CD4-positive, alpha-beta T cell treated with Interleukin-10 for 1 hour (primary cell): ENCODE data around the gene CD226.
"Not testable (repeated sequence)": the region's sequence is repeated elsewhere in the genome, so short reads cannot be mapped to it uniquely, and the experiment has no call there.

Experiments
- DNase-seq: peaks from one replicate; pipeline ENCODE4 v3.0.0-alpha.2; 2020

CD226 gene

DNA sequence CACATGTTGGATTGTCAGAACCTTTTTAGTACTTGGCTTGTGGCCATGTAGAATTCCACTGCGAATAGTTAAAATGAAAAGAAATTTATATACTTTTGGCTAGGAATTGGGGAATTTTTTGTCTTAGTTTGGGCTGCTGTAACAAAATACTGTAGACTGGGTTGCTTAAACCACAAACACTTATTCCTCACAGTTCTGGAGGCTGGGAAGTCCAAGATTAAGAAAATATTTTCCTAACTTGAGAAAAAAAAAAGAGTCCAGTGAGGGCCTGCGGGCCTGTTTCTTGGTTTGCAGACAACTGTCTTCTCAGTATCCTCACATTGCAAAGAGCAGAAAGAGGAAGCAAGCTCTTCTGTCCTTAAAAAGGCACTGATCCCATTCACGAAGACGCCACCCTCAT, 81.9 kb downstream of the CD226 start:
- no peak for DNase-seq

- not testable (repeated sequence) for DNase-seq
Measured at GRCh38 chr18:69864802-69865201, 82.9 kb downstream of the CD226 start.

GRCh38 chr18:69858897-69859296, 88.8 kb downstream of the CD226 start:
- DNase-seq = no peak

GRCh38 chr18:69854455-69854854, 93.2 kb downstream of the CD226 start:
- DNase-seq = no peak

DNA sequence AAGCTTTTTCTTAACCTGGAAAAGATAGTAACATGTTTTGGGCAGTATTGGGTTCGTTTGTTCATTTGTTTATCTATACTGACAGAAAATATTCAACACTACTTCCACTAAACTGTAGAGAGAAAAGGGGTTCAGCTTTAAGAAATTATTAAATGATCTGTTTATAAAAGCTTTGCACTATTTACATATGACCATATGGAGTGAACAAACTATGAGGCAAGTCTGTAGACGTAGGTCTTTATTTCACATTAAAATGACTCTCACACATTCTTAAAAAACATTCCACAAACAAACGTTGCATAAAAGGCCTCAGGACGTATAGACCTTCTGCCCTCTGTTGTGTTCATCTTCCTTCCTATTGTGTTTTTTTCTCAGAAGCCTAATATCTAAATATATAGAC, 94.6 kb downstream of the CD226 start:
- no peak for DNase-seq

GRCh38 chr18:69845593-69846506, 101.8 kb downstream of the CD226 start:
- no peak for DNase-seq

DNA sequence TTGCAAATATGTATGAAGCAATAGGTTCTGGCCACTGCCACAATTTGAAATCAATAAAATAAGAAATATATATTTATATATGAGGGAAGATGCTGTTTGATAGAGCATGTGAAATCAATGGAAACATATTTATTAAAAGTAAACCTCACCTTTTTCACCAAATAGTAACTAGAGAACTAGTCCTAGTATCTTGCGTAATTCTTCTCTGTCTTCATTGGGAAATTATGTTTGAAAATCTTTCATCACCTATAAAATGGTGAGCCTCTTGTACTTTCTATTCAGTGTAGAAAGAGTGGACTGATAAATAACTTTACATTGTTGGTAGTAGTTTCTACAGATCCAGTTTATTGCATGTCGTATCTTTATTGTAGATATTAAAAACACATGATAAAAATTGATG, 103.0 kb downstream of the CD226 start:
- no peak for DNase-seq

DNA sequence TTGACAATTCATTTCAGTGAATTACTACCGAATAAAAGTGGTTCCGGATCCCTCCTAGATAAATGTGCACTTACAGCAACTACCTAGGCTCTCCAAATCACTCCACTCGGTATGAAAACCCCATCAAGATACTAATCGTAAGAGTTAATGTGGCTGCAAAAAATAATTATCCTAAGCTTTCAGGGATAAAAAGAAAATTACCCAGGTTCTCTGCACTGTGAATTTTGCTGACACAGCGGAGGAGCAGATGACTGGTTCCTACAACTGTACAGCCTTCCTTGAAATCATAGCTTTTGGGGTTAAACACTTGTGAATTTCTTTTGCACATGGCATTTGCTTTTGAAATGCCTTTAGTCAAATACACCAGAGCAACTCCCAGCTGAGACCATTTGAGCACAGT, 104.7 kb downstream of the CD226 start:
- DNase-seq = no peak

- no peak for DNase-seq
Measured at GRCh38 chr18:69841117-69841516, 106.6 kb downstream of the CD226 start.

GRCh38 chr18:69840445-69840844, 107.2 kb downstream of the CD226 start:
- no peak for DNase-seq

DNA sequence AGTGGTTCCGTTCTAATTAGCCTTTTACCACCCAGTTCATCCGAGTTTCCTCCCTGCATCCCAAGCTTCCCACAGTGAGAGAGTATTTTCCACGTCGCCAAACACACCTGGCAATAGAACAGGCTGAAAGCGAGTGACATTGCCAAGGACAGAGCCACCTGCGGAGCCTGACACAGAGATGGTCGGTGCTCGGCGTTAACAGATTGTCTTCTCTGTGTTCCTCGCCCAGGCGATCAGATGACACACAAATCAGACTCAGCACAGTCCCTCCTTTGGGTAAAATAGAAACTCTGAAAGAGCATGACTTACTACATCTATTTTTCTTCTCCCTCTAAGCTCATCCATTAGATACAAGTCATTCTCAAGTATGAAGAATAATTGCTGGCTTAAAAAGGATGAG, 107.7 kb downstream of the CD226 start:
- no peak for DNase-seq

GRCh38 chr18:69839497-69839896, 108.2 kb downstream of the CD226 start:
- no peak for DNase-seq

DNA sequence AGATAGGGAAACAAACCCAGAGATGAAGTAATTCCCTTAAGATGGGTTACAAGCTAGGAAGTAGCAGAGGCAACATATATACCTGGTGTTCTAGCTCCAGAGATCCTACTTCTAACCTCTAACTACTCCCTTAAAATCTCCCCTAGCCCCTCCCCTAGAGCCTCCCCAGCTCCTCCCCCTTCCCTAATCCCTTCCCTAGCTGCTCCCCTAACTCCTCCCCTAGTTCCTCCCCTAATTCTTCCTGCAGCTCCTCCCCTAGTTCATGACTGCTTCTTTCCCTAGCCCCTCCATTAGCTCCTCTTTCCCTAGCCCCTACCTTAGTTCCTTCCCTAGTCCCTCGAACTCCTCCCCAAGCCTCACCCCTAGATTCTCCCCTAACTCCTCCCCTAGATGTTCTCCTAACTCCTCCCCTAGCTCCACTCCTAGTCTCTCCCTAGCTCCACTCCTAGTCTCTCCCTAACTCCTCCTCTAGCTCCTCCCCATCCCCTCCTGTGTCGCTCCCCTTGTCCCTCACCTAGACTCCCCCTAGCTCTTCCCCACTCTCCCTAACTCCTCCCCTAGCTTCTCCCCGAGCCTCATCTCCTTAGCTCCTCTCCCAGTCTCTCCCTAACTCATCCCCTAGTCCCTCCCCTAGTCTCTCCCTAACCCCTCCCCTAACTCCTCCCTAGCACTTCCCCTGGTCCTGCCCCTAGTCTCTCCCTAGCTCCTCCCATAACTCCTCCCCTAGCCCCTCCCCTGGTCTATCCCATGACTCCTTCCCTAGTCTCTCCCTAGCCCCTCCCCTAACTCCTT, 108.9 kb downstream of the CD226 start:
- DNase-seq = no peak

- DNase-seq = no peak
Measured at GRCh38 chr18:69838003-69838402, 109.7 kb downstream of the CD226 start.

DNA sequence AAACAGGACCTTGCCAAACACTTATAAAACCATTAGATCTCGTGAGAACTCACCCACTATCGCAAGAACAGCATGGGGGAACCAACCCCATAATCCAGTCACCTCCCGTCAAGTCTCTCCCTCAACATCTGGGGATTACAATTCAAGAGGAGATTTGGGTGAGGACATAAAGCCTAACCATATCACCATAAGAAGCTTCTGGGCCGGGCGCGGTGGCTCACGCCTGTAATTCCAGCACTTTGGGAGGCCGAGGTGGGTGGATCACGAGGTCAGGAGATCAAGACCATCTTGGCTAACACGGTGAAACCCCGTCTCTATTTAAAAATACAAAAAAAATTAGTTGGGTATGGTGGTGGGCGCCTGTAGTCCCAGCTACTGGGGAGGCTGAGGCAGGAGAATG, 112.7 kb downstream of the CD226 start:
- DNase-seq = not testable (repeated sequence)

GRCh38 chr18:69830189-69830588, 117.5 kb downstream of the CD226 start:
- DNase-seq = no peak

DNA sequence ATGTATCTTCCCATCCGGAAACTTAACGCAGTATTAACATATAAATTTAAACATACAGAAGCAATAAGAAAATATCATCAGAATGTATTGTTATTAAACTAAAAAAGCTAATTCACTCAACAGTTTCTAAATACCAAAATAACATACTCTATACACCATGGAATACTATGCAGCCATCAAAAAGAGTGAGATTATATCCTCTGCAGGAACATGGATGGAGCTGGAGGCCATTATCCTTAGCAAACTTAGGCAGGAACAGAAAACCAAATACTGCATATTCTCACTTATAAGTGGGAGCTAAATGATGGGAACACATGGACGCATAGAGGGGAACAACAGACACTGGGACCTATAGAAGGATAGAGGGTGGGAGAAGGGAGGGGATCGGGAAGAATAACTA, 127.1 kb downstream of the CD226 start:
- DNase-seq = no peak

DNA sequence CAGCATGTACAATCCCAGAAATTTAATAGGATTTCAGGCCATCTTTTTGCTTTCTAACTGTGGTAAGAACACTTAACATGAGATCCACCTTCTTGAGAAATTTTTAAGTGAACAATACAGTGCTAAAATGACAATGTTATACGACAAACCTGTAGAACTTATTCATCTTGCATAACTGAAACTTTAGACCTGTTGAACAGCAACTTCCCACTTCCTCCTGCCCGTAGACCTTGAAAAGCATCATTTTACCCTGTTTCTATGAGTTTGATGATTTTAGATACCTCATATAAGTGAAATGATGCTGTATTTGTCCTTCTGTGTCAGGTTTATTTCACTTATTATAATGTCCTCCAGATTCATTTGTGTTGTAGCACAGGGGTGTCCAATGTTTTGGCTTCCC, 128.2 kb downstream of the CD226 start:
- no peak for DNase-seq

GRCh38 chr18:69817335-69817940, 130.2 kb downstream of the CD226 start:
- DNase-seq = no peak

DNA sequence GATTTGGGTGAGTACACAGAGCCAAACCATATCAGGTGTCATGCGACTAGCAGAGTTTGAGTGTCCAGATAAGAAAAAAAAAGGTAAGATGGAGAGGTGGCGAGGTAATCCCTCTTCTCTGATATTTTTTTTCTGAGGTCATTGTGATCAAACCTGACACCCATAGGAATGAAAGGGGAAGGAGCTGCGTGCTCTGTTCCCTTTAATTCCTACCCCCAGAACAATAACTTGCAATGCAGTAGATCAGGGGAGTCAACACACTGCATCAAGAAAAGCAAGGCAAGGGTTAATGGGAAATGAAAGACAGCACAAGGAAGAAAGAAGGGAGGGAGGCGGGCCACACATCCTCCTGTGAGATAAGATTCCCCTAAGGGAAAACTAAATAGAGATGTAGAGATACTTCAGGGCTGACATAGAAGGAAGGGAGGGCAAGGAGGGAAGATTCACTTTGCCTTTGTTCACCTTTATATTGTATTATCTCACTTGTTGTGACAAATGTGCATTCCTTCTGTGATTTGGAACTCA, 132.8 kb downstream of the CD226 start:
- DNase-seq = no peak

DNA sequence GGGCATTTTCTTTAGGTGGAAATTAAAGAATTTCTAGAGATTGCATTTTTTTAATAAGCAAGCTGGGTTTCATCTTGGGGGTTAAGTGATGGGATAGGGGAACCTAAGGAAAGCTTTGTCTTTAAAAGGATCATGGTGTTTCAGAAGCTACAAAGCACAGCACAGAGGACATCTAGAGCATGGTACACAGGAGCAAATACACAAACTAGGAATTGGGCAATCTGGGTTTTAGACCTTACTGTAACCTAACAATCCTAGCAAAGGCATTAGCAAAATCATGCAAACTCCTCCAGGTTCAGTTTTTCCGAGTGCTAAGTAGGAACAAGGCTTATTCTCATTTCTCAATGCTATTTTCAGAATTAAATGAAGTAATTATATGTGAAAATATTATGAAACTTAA, 134.1 kb downstream of the CD226 start:
- DNase-seq = no peak

- DNase-seq = no peak
Measured at GRCh38 chr18:69808399-69808798, 139.3 kb downstream of the CD226 start.

GRCh38 chr18:69804776-69805501, 142.7 kb downstream of the CD226 start:
- no peak for DNase-seq
